ENCODE data around the gene PTPRG.

PTPRG gene

DNA sequence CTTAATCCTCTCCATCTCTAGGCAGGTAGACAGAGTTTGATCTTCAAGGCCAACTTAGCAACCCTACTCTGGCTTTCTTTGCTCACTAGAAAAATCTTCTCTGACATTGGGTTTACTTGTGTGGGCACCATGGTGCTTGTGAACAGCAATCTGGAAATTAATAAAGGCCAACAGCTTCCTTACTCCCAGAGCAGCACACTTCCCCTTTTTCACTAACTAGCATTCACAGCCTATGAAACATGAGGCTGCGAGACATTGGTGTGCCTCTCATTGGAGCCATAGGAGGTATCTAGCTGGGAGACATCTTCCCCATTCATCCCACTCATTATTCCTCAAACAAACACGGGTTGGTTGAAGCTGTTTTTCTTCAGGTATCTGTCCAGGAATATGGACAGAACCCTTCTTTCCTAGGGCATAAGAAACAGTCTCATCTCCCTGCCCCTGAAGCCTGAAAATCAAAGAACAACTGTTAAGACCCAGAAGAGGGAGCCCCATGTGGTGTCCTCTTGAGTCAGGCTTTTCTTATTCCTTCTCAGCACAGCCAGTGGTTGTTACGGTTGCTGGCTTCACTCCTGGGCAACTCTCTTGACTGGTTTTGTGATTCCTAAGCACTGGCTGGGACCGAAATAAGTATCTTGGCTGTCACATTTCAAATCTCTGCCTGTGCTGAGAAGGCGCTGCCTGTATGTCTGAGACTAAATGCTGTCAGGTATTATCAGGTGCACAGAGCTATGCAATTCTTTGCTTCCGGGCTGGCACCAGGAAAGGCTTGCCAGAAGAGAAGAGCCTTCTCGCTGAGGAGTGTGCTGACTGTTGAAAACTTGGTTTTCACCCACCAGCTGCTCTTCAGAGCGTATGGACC lies 617.6 kb downstream of the PTPRG start:
- H3K9me3 ChIP-seq (ENCODE audit: control insufficient read depth, insufficient read depth, low read length): no peaks in the 10 kb centered on the region
- H3K4me1 ChIP-seq (ENCODE audit: control insufficient read depth, insufficient read depth, low read length): peaks cover 3% of the 10 kb centered on the region
- no peak overlapping the region for H3K9ac ChIP-seq (ENCODE audit: low read depth, low read length)
- H3K36me3 ChIP-seq (ENCODE audit: control insufficient read depth, insufficient read depth, low read length): no peaks in the 10 kb centered on the region
- no peaks in the 10 kb centered on the region for H3K27me3 ChIP-seq (ENCODE audit: control insufficient read depth, insufficient read depth, low read length)
- no peak overlapping the region for H3K4me3 ChIP-seq (ENCODE audit: low read depth, low read length)

DNA sequence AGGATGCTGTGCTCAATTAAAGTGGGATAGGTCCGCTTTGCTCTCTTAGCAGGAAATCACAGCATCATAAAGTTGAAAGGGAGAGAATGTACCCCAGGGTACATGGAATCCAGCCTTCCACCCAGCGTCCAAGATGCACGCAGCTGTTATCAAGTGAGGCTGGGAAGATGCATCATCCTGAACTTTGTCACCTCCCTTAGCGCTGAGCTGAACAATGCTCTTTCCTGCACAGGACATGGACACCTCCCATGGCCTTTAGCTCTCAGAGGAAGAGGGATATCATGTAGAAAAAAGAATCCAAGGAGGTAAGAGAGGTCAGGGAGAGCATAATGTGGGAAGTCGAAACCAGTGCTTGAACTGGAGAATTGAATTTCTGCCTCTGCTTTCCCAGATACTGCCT lies 619.1 kb downstream of the PTPRG start:
- Histone ChIP-seq H3K4me1 (ENCODE audit: control insufficient read depth, insufficient read depth, low read length) (peaks cover 3% of the 10 kb centered on the region), H3K36me3 (ENCODE audit: control insufficient read depth, insufficient read depth, low read length) (no peaks in the 10 kb centered on the region), H3K4me3 (ENCODE audit: low read depth, low read length) (no peak overlapping the region)

DNA sequence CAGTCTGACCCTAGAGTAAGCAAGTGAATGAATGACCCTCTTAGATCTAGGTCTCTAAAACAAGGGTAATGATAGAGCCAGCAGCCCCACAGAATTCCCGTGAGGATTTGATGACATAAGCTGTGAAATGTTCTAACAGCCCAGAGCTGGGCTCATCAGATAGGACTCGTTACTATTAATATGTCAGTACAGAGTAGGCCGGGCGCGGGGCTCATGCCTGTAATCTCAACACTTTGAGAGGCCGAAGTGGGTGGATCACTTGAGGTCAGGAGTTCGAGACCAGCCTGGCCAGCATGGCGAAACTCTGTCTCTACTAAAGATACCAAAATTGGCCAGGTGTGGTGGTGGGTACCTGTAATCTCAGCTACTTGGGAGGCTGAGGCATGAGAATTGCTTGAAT lies 621.7 kb downstream of the PTPRG start:
- Histone ChIP-seq H3K27me3 (ENCODE audit: control insufficient read depth, insufficient read depth, low read length) (no peaks in the 10 kb centered on the region), H3K9ac (ENCODE audit: low read depth, low read length) (no peak overlapping the region), H3K4me1 (ENCODE audit: control insufficient read depth, insufficient read depth, low read length) (peaks cover 3% of the 10 kb centered on the region), H3K4me3 (ENCODE audit: low read depth, low read length) (no peak overlapping the region), H3K9me3 (ENCODE audit: control insufficient read depth, insufficient read depth, low read length) (no peaks in the 10 kb centered on the region), H3K36me3 (ENCODE audit: control insufficient read depth, insufficient read depth, low read length) (no peaks in the 10 kb centered on the region)

More for the DNA sequence above, 619.1 kb downstream of the PTPRG start:
- H3K9me3 ChIP-seq (ENCODE audit: control insufficient read depth, insufficient read depth, low read length): no peaks in the 10 kb centered on the region
- no peak overlapping the region for H3K9ac ChIP-seq (ENCODE audit: low read depth, low read length)
- H3K27me3 ChIP-seq (ENCODE audit: control insufficient read depth, insufficient read depth, low read length): no peaks in the 10 kb centered on the region

DNA sequence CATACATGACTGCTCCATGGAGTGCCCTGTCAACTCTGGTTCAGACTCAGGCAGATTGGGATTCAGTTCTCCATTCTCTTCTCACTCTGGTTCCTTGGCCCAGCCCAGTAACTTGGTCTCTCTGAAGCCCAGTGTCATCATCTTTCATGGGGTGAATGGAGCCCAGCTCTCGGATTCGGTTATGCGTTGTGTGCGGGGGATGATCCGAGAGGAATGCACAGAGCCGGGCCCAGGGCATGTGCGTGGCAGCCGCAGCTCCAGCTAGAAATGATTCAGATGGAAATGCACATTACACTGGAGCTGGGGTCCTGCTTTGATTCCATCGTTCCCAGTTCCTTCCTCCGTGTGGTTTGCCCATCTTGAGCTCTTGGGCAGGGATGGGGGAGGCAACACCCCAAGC lies 622.6 kb downstream of the PTPRG start:
- Histone ChIP-seq H3K36me3 (ENCODE audit: control insufficient read depth, insufficient read depth, low read length) (no peaks in the 10 kb centered on the region), H3K4me3 (ENCODE audit: low read depth, low read length) (no peak overlapping the region), H3K4me1 (ENCODE audit: control insufficient read depth, insufficient read depth, low read length) (peaks cover under 1% of the 10 kb centered on the region), H3K27me3 (ENCODE audit: control insufficient read depth, insufficient read depth, low read length) (no peaks in the 10 kb centered on the region), H3K9ac (ENCODE audit: low read depth, low read length) (no peak overlapping the region), H3K9me3 (ENCODE audit: control insufficient read depth, insufficient read depth, low read length) (no peaks in the 10 kb centered on the region)

DNA sequence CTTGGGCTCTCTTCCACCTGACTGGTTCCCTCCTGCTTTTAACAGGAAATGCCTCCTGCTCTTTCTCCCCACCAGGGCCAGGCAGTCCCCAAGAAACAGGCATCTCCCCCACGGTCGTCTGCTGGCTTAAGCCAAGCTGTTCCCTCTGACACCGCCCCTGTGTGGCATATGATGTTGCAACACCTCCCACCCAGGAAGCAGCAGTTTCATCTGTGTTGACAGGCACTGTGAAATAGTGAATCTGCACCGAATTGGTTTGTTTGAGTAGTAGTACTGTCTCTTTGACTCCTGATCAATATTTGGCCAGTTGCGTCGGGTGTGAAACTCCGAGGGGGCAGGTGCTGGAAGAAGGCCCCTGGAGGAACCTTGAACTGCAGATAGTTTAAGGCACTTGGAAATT lies 623.2 kb downstream of the PTPRG start:
- Histone ChIP-seq H3K4me1 (ENCODE audit: control insufficient read depth, insufficient read depth, low read length) (no peaks in the 10 kb centered on the region), H3K9ac (ENCODE audit: low read depth, low read length) (no peak overlapping the region), H3K27me3 (ENCODE audit: control insufficient read depth, insufficient read depth, low read length) (no peaks in the 10 kb centered on the region), H3K9me3 (ENCODE audit: control insufficient read depth, insufficient read depth, low read length) (no peaks in the 10 kb centered on the region), H3K36me3 (ENCODE audit: control insufficient read depth, insufficient read depth, low read length) (no peaks in the 10 kb centered on the region), H3K4me3 (ENCODE audit: low read depth, low read length) (no peak overlapping the region)

DNA sequence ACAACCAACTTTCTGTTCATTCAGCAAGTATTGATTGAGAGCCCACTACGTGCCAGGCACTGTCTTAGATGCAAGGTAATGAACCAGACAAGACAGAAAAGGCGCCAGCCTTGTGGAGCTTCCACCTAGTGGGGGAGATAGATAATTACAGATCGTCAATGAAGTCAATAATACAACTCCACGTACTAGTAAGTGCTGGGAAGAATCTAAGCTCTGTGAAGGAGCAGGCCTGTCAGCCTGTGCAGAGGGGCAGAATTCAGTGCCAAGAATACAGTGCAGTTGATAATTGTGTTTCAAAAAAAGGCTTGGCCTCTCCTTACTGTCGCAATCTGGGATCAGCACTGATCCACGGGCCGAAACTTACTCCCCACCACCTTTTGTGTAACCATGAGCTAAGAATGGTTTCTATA lies 625.7 kb downstream of the PTPRG start:
- H3K27me3 ChIP-seq (ENCODE audit: control insufficient read depth, insufficient read depth, low read length): no peaks in the 10 kb centered on the region
- no peaks in the 10 kb centered on the region for H3K9me3 ChIP-seq (ENCODE audit: control insufficient read depth, insufficient read depth, low read length)
- no peaks in the 10 kb centered on the region for H3K4me1 ChIP-seq (ENCODE audit: control insufficient read depth, insufficient read depth, low read length)
- peaks cover 4% of the 10 kb centered on the region for H3K36me3 ChIP-seq (ENCODE audit: control insufficient read depth, insufficient read depth, low read length)
- H3K4me3 ChIP-seq (ENCODE audit: low read depth, low read length): no peak overlapping the region
- no peak overlapping the region for H3K9ac ChIP-seq (ENCODE audit: low read depth, low read length)

DNA sequence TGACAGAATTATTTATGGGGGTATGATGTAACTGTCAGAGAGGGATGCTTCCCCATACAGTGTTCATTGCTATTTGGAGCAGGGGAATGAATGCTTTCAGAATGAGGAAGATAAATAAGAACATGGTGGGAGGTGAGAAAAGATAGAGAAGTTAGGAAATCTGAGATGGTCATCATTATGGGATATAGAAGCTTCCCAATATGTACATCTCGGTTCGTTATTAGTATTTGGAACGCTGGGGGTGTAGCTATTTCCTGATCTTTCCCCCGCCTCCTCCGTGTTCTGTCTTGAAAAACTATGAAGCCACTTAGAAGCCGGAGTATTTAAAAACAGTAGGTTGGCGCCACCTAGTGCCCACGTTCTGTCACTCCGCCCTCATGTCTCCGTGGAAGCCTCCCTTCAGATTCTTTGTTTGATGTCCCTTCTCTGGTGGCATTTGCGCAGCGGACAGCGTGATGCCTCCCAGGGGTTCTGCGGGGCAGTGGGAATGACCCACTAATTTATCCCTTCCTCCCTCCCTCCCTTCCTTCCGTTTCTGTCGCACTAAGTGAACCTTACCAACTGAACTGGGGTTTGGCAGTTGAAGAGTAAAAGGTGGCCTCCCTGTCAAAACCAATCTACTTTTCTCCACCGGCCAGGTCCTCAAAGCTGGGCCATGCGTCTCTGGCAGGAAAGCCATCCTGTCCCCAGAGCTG lies 627.5 kb downstream of the PTPRG start:
- no peak overlapping the region for H3K4me3 ChIP-seq (ENCODE audit: low read depth, low read length)
- no peaks in the 10 kb centered on the region for H3K27me3 ChIP-seq (ENCODE audit: control insufficient read depth, insufficient read depth, low read length)
- no peaks in the 10 kb centered on the region for H3K4me1 ChIP-seq (ENCODE audit: control insufficient read depth, insufficient read depth, low read length)
- no peaks in the 10 kb centered on the region for H3K9me3 ChIP-seq (ENCODE audit: control insufficient read depth, insufficient read depth, low read length)
- H3K9ac ChIP-seq (ENCODE audit: low read depth, low read length): no peak overlapping the region
- H3K36me3 ChIP-seq (ENCODE audit: control insufficient read depth, insufficient read depth, low read length): peaks cover 4% of the 10 kb centered on the region

DNA sequence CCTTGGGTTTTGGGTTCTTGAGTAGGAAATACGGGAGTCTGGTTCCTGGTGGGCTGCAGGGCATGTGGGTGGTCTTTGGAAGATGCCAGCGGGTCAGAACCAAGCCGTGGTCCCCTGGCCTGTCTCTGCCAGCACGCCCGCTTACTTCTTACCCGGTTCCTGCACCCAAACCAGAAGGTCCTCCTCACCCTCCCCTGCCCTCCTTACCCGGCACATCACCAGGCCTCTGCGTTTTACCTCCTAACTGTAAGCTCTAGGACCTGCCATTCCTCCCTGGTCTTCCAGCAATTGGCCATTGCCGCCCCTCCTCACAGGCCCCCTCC lies 628.0 kb downstream of the PTPRG start:
- H3K4me3 ChIP-seq (ENCODE audit: low read depth, low read length): no peak overlapping the region

DNA sequence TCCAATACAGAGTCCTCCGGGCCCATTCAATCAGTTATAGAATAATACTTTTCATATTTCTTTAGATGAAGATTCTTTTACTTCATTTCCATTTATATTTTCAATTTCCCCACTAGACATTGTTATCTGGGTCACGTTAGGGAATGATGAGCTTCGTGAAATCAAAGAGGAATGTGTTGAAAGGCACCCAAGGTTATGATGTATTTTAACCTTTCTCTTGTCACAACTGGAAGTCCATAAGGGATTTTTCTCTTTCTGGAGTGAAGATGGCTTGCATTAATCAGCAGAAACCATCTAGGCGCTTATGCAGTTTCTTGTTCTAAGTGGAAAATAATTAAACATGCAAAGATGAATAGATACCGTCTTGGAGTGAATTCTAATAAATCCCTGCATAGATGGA lies 631.5 kb downstream of the PTPRG start:
- H3K4me1 ChIP-seq (ENCODE audit: control insufficient read depth, insufficient read depth, low read length): no peaks in the 10 kb centered on the region
- no peak overlapping the region for H3K4me3 ChIP-seq (ENCODE audit: low read depth, low read length)
- no peaks in the 10 kb centered on the region for H3K9me3 ChIP-seq (ENCODE audit: control insufficient read depth, insufficient read depth, low read length)
- no peak overlapping the region for H3K9ac ChIP-seq (ENCODE audit: low read depth, low read length)
- H3K27me3 ChIP-seq (ENCODE audit: control insufficient read depth, insufficient read depth, low read length): no peaks in the 10 kb centered on the region
- peaks cover 8% of the 10 kb centered on the region for H3K36me3 ChIP-seq (ENCODE audit: control insufficient read depth, insufficient read depth, low read length)

More for the DNA sequence above, 628.0 kb downstream of the PTPRG start:
- H3K36me3 ChIP-seq (ENCODE audit: control insufficient read depth, insufficient read depth, low read length): peaks cover 4% of the 10 kb centered on the region
- no peak overlapping the region for H3K9ac ChIP-seq (ENCODE audit: low read depth, low read length)
- no peaks in the 10 kb centered on the region for H3K27me3 ChIP-seq (ENCODE audit: control insufficient read depth, insufficient read depth, low read length)
- H3K9me3 ChIP-seq (ENCODE audit: control insufficient read depth, insufficient read depth, low read length): no peaks in the 10 kb centered on the region
- no peaks in the 10 kb centered on the region for H3K4me1 ChIP-seq (ENCODE audit: control insufficient read depth, insufficient read depth, low read length)

DNA sequence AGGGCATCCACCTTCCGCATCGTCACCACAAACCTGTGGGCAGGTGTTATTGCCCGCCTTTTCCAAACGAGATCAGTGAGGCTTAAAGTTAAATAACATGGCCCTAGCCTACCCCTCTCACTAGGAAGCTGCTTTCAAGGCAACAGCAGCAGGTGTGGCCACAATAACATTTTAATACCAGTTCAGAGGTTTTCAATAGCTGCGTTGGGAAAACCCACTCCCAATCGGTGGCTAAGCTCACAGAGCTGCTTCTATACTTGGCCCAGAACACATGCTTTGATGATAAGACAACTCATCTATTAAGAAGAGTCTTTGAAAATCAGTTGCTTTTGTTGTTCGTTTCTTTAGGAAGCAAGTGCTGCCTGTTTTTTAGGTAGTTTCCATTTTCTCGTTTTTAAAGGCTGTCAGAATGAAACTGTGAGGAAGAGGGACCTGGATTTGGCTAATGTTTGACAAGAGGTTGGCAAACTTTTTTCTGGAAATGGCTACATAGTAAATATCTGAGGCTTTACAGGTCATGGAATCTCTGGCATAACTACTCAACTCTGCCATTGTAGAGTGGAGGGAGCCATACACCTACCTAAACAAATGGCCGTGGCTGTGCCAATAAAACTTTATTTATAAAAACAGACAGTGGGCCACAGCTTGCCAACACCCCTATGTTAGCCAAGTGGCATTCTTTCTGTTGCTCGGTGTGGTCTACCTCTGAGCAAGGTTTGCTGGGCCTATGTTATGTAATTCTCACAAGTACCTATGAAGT lies 632.4 kb downstream of the PTPRG start:
- no peaks in the 10 kb centered on the region for H3K27me3 ChIP-seq (ENCODE audit: control insufficient read depth, insufficient read depth, low read length)
- H3K9ac ChIP-seq (ENCODE audit: low read depth, low read length): no peak overlapping the region
- no peak overlapping the region for H3K4me3 ChIP-seq (ENCODE audit: low read depth, low read length)
- no peaks in the 10 kb centered on the region for H3K4me1 ChIP-seq (ENCODE audit: control insufficient read depth, insufficient read depth, low read length)
- no peaks in the 10 kb centered on the region for H3K9me3 ChIP-seq (ENCODE audit: control insufficient read depth, insufficient read depth, low read length)
- peaks cover 8% of the 10 kb centered on the region for H3K36me3 ChIP-seq (ENCODE audit: control insufficient read depth, insufficient read depth, low read length)

DNA sequence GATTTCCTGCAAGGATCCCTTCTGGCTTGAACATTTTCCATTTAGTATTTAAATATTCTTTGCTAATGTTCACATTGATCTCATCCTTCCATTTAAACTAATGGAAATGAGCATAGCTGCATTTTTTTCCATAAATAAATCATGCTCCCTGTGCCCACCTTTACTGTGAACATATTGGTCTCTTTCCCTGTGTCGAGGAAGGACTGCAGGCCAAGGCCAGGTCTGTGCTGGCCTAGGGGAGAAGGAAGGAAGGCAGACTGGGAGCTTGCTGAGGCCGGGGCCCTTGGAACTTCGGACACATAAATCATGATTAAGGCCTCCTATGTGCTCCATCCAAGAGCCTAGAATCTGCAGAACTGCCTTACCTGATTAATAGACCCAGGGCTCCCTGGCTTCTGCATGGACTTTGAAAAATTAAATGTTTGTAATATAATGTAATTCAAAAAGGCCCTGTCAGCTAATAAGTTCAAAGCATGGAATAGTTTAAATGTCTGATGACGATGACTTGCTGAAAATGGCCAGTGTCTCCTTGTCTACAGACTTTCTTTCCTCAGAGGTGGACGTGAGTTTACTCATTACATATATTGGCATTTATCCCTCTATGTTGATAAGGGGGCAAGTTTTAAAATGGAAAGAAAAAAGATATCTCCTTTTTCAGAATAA lies 636.1 kb downstream of the PTPRG start:
- no peaks in the 10 kb centered on the region for H3K27me3 ChIP-seq (ENCODE audit: control insufficient read depth, insufficient read depth, low read length)
- no peaks in the 10 kb centered on the region for H3K9me3 ChIP-seq (ENCODE audit: control insufficient read depth, insufficient read depth, low read length)
- no peak overlapping the region for H3K4me3 ChIP-seq (ENCODE audit: low read depth, low read length)
- H3K4me1 ChIP-seq (ENCODE audit: control insufficient read depth, insufficient read depth, low read length): no peaks in the 10 kb centered on the region
- no peak overlapping the region for H3K9ac ChIP-seq (ENCODE audit: low read depth, low read length)
- peaks cover 4% of the 10 kb centered on the region for H3K36me3 ChIP-seq (ENCODE audit: control insufficient read depth, insufficient read depth, low read length)
